LHCN-M2 (cell line): ENCODE measurements around the gene HBA1. TPM values are rescaled to one million over a fixed set of nuclear protein-coding genes. Genes with fewer than 3 reads are reported as not detected.
"Not testable (repeated sequence)": the region's sequence is repeated elsewhere in the genome, so short reads cannot be mapped to it uniquely, and the experiment has no call there.

Experiments used
- DNase-seq: peaks from one replicate; pipeline ENCODE4 v3.0.0-alpha.2; 2012; ENCODE audit warnings: low read depth
- total RNA-seq: library from RNA; depleted of rRNA; stranded (reverse); fragments of >200 nt; gene quantifications from 2 replicates; pipeline ENCODE4 v1.2.3, GENCODE V29; 2014; rRNA removed

HBA1 gene
- total RNA-seq, 1 experiment from 2014 or later: not detected

GRCh38 chr16:194516-194915 lies 18.0 kb downstream of the HBA1 start:
- no peak for DNase-seq

- DNase-seq: peak; percentile 60
Observed at GRCh38 chr16:200388-200787, 23.9 kb downstream of the HBA1 start.

- no peak for DNase-seq
Observed at GRCh38 chr16:203246-203645, 26.8 kb downstream of the HBA1 start.

- not testable (repeated sequence) for DNase-seq
Observed at GRCh38 chr16:204046-204445, 27.6 kb downstream of the HBA1 start.

GRCh38 chr16:209359-209758 lies 32.9 kb downstream of the HBA1 start:
- not testable (repeated sequence) for DNase-seq

GRCh38 chr16:211631-212180 lies 35.2 kb downstream of the HBA1 start:
- DNase-seq: not testable (repeated sequence)

- no peak for DNase-seq
Observed at GRCh38 chr16:212999-213398, 36.5 kb downstream of the HBA1 start.

GRCh38 chr16:220021-220420 lies 43.5 kb downstream of the HBA1 start:
- DNase-seq: no peak

Other genes starting within 250 kb of the HBA1 start
- gene POLR3K, start 123.1 kb upstream of the HBA1 start, total RNA-seq: 4.0 and 6.7 TPM in 2 replicates
- 28.1 and 31.8 TPM in 2 replicates for gene SNRNP25, start 122.9 kb upstream of the HBA1 start, total RNA-seq
- gene RHBDF1, start 104.0 kb upstream of the HBA1 start, total RNA-seq: 91.8 and 93.7 TPM in 2 replicates
- 254 and 304 TPM in 2 replicates for gene MPG, start 98.5 kb upstream of the HBA1 start, total RNA-seq
- gene NPRL3, start 38.0 kb upstream of the HBA1 start, total RNA-seq: 11.5 and 21.8 TPM in 2 replicates
- not detected in 2 replicates for gene HBZ, start 24.0 kb upstream of the HBA1 start, total RNA-seq
- gene HBM, start 10.7 kb upstream of the HBA1 start, total RNA-seq: not detected in 2 replicates
- gene HBA2, start 3.8 kb upstream of the HBA1 start, total RNA-seq: 0.77 TPM in 1 of 2 replicates, not detected in the other
- 1.5 TPM in 1 of 2 replicates, not detected in the other for gene HBQ1, start 3.8 kb downstream of the HBA1 start, total RNA-seq
- gene LUC7L, start 52.8 kb downstream of the HBA1 start, total RNA-seq: 51.2 and 56.2 TPM in 2 replicates
- 107 and 132 TPM in 2 replicates for gene FAM234A, start 58.1 kb downstream of the HBA1 start, total RNA-seq
- 0.96 and 1.1 TPM in 2 replicates for gene RGS11, start 99.3 kb downstream of the HBA1 start, total RNA-seq
- gene ARHGDIG, start 103.9 kb downstream of the HBA1 start, total RNA-seq: not detected in 2 replicates
- 0.29 and 1.2 TPM in 2 replicates for gene PDIA2, start 106.5 kb downstream of the HBA1 start, total RNA-seq
- gene AXIN1, start 176.0 kb downstream of the HBA1 start, total RNA-seq: 21.6 and 22.8 TPM in 2 replicates
- gene MRPL28, start 193.9 kb downstream of the HBA1 start, total RNA-seq: 135 and 156 TPM in 2 replicates
- gene PGAP6, start 205.3 kb downstream of the HBA1 start, total RNA-seq: 72.4 and 90.2 TPM in 2 replicates
- 142 and 186 TPM in 2 replicates for gene NME4, start 220.5 kb downstream of the HBA1 start, total RNA-seq
- 18.8 and 22.6 TPM in 2 replicates for gene DECR2, start 225.2 kb downstream of the HBA1 start, total RNA-seq
- 44.1 and 61.6 TPM in 2 replicates for gene RAB11FIP3, start 249.0 kb downstream of the HBA1 start, total RNA-seq